HEK293 (cell line): ENCODE results near the gene LGALS7.

Experiments used
- BCL11A ChIP-seq: fragments of 450-650 bp; formaldehyde crosslinking; IDR thresholded peaks from 2 replicates; pipeline ENCODE4 v1.5.1; 2016; ENCODE audit warnings: low read depth, missing biosample characterization, missing genetic modification characterization
- FEZF1 ChIP-seq: fragments of 450-650 bp; formaldehyde crosslinking; IDR thresholded peaks from 2 replicates; pipeline ENCODE4 v1.5.1; 2016; ENCODE audit warnings: missing biosample characterization, missing genetic modification characterization
- GLI4 ChIP-seq: fragments of 450-650 bp; formaldehyde crosslinking; IDR thresholded peaks from 2 replicates; pipeline ENCODE4 v1.5.1; 2016; ENCODE audit warnings: missing biosample characterization, missing genetic modification characterization
- KLF16 ChIP-seq: fragments of 450-650 bp; formaldehyde crosslinking; IDR thresholded peaks from 2 replicates; pipeline ENCODE4 v1.5.1; 2017; ENCODE audit warnings: missing biosample characterization, missing genetic modification characterization
- KLF8 ChIP-seq: fragments of 450-650 bp; formaldehyde crosslinking; IDR thresholded peaks from 2 replicates; pipeline ENCODE4 v1.5.1; 2016; ENCODE audit warnings: missing biosample characterization, missing genetic modification characterization
- OSR2 ChIP-seq: fragments of 450-650 bp; formaldehyde crosslinking; IDR thresholded peaks from 2 replicates; pipeline ENCODE4 v1.5.1; 2016; ENCODE audit warnings: missing biosample characterization, missing genetic modification characterization
- PRDM2 ChIP-seq: fragments of 450-650 bp; formaldehyde crosslinking; IDR thresholded peaks from 2 replicates; pipeline ENCODE4 v1.5.1; 2016; ENCODE audit warnings: missing biosample characterization, missing genetic modification characterization, borderline replicate concordance
- SP7 ChIP-seq: fragments of 450-650 bp; formaldehyde crosslinking; IDR thresholded peaks from 2 replicates; pipeline ENCODE4 v1.5.1; 2016; ENCODE audit warnings: missing biosample characterization, missing genetic modification characterization
- ZBTB17 ChIP-seq: fragments of 450-650 bp; formaldehyde crosslinking; IDR thresholded peaks from 2 replicates; pipeline ENCODE4 v1.5.1; 2016; ENCODE audit warnings: missing biosample characterization, missing genetic modification characterization
- ZBTB7A ChIP-seq: fragments of 450-650 bp; formaldehyde crosslinking; IDR thresholded peaks from 2 replicates; pipeline ENCODE4 v1.5.1; 2016; ENCODE audit warnings: low read depth, missing biosample characterization, missing genetic modification characterization
- ZFP69B ChIP-seq: fragments of 450-650 bp; formaldehyde crosslinking; IDR thresholded peaks from 2 replicates; pipeline ENCODE4 v1.5.1; 2016; ENCODE audit warnings: missing biosample characterization, missing genetic modification characterization
- ZNF112 ChIP-seq: fragments of 450-650 bp; formaldehyde crosslinking; IDR thresholded peaks from 2 replicates; pipeline ENCODE4 v1.5.0; 2017; ENCODE audit warnings: missing biosample characterization, missing genetic modification characterization
- ZNF133 ChIP-seq: fragments of 450-650 bp; formaldehyde crosslinking; IDR thresholded peaks from 2 replicates; pipeline ENCODE4 v1.5.1; 2016; ENCODE audit warnings: missing biosample characterization, missing genetic modification characterization
- ZNF157 ChIP-seq: fragments of 450-650 bp; formaldehyde crosslinking; IDR thresholded peaks from 2 replicates; pipeline ENCODE4 v1.5.1; 2016; ENCODE audit warnings: missing biosample characterization, missing genetic modification characterization
- ZNF24 ChIP-seq: fragments of 450-650 bp; formaldehyde crosslinking; IDR thresholded peaks from 2 replicates; pipeline ENCODE4 v1.5.1; 2016; ENCODE audit warnings: missing biosample characterization, missing genetic modification characterization
- ZNF292 ChIP-seq: fragments of 450-650 bp; formaldehyde crosslinking; IDR thresholded peaks from 2 replicates; pipeline ENCODE4 v1.5.1; 2016; ENCODE audit warnings: low read depth, missing biosample characterization, missing genetic modification characterization, borderline replicate concordance
- ZNF37A ChIP-seq: fragments of 450-650 bp; IDR thresholded peaks from 2 replicates; pipeline ENCODE4 v1.5.1; 2018; ENCODE audit warnings: missing biosample characterization, missing genetic modification characterization
- ZNF488 ChIP-seq: fragments of 450-650 bp; formaldehyde crosslinking; IDR thresholded peaks from 2 replicates; pipeline ENCODE4 v1.5.1; 2016; ENCODE audit warnings: missing biosample characterization, missing genetic modification characterization
- ZNF530 ChIP-seq: fragments of 450-650 bp; formaldehyde crosslinking; IDR thresholded peaks from 2 replicates; pipeline ENCODE4 v1.5.1; 2016; ENCODE audit warnings: low read depth, missing biosample characterization, missing genetic modification characterization
- ZNF544 ChIP-seq: fragments of 450-650 bp; formaldehyde crosslinking; IDR thresholded peaks from 2 replicates; pipeline ENCODE4 v1.5.0; 2017; ENCODE audit warnings: missing biosample characterization, missing genetic modification characterization
- ZNF561 ChIP-seq: fragments of 450-650 bp; IDR thresholded peaks from 2 replicates; pipeline ENCODE4 v1.5.1; 2018; ENCODE audit warnings: missing biosample characterization, missing genetic modification characterization, borderline replicate concordance
- ZNF629 ChIP-seq: fragments of 450-650 bp; formaldehyde crosslinking; IDR thresholded peaks from 2 replicates; pipeline ENCODE4 v1.5.1; 2017; ENCODE audit warnings: missing biosample characterization, missing genetic modification characterization
- ZNF654 ChIP-seq: fragments of 450-650 bp; formaldehyde crosslinking; IDR thresholded peaks from 2 replicates; pipeline ENCODE4 v1.5.1; 2016; ENCODE audit warnings: low read depth, missing biosample characterization, missing genetic modification characterization
- ZNF830 ChIP-seq: fragments of 450-650 bp; IDR thresholded peaks from 2 replicates; pipeline ENCODE4 v1.5.0; 2018; ENCODE audit warnings: missing biosample characterization, missing genetic modification characterization, low read depth, mild to moderate bottlenecking, moderate library complexity
- ZSCAN16 ChIP-seq: fragments of 450-650 bp; formaldehyde crosslinking; IDR thresholded peaks from 2 replicates; pipeline ENCODE4 v1.5.1; 2016; ENCODE audit warnings: missing biosample characterization, missing genetic modification characterization
- TF ChIP-seq, protein P1 (sequence below): fragments of 450-650 bp; formaldehyde crosslinking; IDR thresholded peaks from 2 replicates; pipeline ENCODE4 v1.5.1; 2016; ENCODE audit warnings: missing biosample characterization, missing genetic modification characterization, borderline replicate concordance
- TF ChIP-seq, protein P2 (sequence below): fragments of 450-650 bp; formaldehyde crosslinking; IDR thresholded peaks from 2 replicates; pipeline ENCODE4 v1.5.1; 2016; ENCODE audit warnings: missing biosample characterization, missing genetic modification characterization
- TF ChIP-seq, protein P3 (sequence below): fragments of 450-650 bp; formaldehyde crosslinking; IDR thresholded peaks from 2 replicates; pipeline ENCODE4 v1.5.1; 2016; ENCODE audit warnings: missing biosample characterization, missing genetic modification characterization

LGALS7 gene

DNA sequence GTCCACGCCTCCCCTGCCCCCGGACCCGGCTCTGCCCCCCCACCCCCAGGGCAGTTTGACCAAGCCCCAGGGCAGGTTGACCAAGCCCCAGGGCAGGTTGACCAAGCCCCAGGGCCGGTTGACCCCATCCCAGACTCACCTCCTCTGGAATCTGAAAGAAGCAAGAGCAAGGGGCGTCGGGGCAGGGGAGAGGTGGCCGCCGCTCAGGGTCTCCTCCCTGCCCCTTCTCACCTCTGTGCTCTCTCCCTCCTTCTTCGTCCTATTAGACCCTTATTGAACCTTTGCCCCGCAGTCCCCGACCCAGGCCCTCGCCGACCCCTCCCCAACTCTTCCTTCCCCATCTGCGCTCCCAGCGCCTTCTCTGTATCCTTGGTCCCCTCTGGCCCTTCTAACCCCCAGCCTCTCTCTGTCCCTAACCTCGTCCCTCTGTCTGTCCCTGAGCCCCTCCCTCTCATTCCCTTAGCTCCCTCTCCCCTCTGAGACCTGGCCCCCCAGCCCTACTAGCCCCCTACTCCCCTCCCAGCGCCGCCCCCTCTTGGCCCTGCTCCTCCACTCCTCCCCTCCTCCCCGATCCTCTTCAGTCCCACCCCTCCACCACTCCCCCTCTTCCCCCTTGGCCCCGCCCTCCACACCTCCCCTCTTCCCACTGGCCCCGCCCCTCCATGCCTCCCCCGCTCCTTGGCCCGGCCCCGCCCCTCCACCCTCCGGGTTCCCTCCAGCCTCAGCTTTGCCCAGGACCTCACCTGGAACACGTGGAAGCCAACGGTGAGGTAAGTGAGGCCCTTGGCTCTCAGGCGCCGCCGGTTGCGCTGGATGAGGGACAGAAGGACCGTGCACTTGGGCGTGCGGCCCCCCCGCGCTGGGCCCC lies 36.7 kb downstream of the LGALS7 start (continued):
- TF ChIP-seq, protein P1, sequence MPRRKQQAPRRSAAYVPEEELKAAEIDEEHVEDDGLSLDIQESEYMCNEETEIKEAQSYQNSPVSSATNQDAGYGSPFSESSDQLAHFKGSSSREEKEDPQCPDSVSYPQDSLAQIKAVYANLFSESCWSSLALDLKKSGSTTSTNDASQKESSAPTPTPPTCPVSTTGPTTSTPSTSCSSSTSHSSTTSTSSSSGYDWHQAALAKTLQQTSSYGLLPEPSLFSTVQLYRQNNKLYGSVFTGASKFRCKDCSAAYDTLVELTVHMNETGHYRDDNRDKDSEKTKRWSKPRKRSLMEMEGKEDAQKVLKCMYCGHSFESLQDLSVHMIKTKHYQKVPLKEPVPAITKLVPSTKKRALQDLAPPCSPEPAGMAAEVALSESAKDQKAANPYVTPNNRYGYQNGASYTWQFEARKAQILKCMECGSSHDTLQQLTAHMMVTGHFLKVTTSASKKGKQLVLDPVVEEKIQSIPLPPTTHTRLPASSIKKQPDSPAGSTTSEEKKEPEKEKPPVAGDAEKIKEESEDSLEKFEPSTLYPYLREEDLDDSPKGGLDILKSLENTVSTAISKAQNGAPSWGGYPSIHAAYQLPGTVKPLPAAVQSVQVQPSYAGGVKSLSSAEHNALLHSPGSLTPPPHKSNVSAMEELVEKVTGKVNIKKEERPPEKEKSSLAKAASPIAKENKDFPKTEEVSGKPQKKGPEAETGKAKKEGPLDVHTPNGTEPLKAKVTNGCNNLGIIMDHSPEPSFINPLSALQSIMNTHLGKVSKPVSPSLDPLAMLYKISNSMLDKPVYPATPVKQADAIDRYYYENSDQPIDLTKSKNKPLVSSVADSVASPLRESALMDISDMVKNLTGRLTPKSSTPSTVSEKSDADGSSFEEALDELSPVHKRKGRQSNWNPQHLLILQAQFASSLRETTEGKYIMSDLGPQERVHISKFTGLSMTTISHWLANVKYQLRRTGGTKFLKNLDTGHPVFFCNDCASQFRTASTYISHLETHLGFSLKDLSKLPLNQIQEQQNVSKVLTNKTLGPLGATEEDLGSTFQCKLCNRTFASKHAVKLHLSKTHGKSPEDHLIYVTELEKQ, result no peak
- TF ChIP-seq ZNF544 (tag by site-specific recombination) (no peak), ZBTB17 (tag by site-specific recombination) (peak; percentile 58; the same call in 1 of the 2 replicates), KLF16 (tag by site-specific recombination) (0 out of 2 replicates have a peak, but pooled peaks have one; percentile 55), ZNF133 (tag by site-specific recombination) (no peak), ZNF112 (no peak), ZNF157 (0 out of 2 replicates have a peak, but pooled peaks have one; percentile 39), OSR2 (tag by site-specific recombination) (no peak), BCL11A (peak; percentile 73; the same call in 1 of the 2 replicates), FEZF1 (tag by site-specific recombination) (no peak), ZNF654 (tag by site-specific recombination) (no peak), ZBTB7A (peak; percentile 97), KLF8 (tag by site-specific recombination) (peak; percentile 86), ZNF488 (tag by site-specific recombination) (no peak), ZNF830 (no peak), SP7 (tag by site-specific recombination) (peak; percentile 50), ZSCAN16 (tag by site-specific recombination) (peak; percentile 24; the same call in 1 of the 2 replicates), ZNF292 (tag by site-specific recombination) (no peak), GLI4 (tag by site-specific recombination) (no peak), ZFP69B (tag by site-specific recombination) (no peak), ZNF530 (tag by site-specific recombination) (no peak), ZNF629 (tag by site-specific recombination) (no peak), ZNF37A (tag by site-specific recombination) (no peak), ZNF561 (tag by site-specific recombination) (no peak), ZNF24 (no peak), PRDM2 (tag by site-specific recombination) (no peak)
- TF ChIP-seq, protein P2, sequence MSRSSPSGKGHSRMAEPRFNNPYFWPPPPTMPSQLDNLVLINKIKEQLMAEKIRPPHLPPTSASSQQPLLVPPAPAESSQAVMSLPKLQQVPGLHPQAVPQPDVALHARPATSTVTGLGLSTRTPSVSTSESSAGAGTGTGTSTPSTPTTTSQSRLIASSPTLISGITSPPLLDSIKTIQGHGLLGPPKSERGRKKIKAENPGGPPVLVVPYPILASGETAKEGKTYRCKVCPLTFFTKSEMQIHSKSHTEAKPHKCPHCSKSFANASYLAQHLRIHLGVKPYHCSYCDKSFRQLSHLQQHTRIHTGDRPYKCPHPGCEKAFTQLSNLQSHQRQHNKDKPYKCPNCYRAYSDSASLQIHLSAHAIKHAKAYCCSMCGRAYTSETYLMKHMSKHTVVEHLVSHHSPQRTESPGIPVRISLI (tag by site-specific recombination), result no peak
- TF ChIP-seq, protein P3, sequence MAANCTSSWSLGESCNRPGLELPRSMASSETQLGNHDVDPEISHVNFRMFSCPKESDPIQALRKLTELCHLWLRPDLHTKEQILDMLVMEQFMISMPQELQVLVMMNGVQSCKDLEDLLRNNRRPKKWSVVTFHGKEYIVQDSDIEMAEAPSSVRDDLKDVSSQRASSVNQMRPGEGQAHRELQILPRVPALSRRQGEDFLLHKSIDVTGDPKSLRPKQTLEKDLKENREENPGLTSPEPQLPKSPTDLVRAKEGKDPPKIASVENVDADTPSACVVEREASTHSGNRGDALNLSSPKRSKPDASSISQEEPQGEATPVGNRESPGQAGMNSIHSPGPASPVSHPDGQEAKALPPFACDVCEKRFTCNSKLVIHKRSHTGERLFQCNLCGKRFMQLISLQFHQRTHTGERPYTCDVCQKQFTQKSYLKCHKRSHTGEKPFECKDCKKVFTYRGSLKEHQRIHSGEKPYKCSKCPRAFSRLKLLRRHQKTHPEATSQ (tag by site-specific recombination), result no peak
